HG03175 (cell line): ENCODE measurements around the gene PACS2.

Source experiments
- ATAC-seq: cut with Tn5 transposase; IDR thresholded peaks from one replicate; pipeline ENCODE4 v1.9.1; 2021; ENCODE audit warnings: mild to moderate bottlenecking, moderate library complexity; ENCODE audit not compliant: unreplicated experiment

Gene PACS2

GRCh38 chr14:105384041-105384557 is 69.6 kb downstream of the PACS2 start:
- no peak for ATAC-seq

DNA sequence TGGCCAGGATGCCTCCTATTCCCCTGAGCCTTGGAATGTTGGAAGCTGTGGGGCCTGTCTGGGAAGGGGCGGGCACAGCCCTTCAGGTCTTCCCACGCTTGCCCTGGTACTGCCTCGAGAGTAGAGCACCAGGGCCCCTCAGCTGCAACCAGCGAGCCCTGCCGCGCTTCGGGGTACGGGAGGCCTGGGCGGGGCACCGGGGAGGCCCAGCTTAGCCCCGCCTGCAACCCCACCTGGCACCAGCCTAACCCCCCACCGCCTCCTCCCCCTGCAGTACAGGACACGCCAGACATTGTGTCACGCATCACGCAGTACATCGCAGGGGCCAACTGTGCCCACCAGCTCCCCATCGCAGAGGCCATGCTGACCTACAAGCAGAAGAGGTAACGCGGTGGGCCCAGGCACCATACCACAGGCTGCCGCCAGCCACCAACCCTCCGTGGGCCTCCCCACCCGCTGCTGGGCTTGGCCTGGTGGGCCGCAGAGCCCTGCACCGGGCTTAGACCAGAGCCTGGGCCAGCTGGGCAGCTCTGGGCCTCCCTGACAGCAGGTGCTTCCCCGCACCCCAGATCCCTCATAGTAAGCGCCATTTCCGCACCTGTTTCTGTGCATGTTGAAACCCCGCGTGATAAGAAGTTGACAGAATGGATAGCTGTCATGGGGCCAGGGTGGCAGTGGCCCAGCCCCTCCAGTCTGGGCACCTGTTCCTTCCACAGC is 70.2 kb downstream of the PACS2 start:
- no peak for ATAC-seq

DNA sequence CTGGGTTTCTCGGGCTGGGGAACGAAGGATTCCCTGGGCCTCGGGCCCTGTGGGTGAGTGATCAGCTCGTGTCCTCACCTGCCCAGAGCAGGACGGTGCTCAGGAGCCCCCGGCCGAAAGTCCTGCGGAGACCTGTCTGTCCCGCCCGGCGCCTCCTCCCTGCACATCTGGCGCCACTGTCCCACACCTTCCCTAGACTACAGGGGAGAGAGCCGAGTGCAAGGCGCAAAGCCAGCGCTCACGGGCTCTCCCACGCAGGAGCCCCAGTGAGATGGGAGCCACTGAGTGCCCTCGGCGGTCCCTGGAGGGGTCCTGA is 70.7 kb downstream of the PACS2 start:
- ATAC-seq = no peak

DNA sequence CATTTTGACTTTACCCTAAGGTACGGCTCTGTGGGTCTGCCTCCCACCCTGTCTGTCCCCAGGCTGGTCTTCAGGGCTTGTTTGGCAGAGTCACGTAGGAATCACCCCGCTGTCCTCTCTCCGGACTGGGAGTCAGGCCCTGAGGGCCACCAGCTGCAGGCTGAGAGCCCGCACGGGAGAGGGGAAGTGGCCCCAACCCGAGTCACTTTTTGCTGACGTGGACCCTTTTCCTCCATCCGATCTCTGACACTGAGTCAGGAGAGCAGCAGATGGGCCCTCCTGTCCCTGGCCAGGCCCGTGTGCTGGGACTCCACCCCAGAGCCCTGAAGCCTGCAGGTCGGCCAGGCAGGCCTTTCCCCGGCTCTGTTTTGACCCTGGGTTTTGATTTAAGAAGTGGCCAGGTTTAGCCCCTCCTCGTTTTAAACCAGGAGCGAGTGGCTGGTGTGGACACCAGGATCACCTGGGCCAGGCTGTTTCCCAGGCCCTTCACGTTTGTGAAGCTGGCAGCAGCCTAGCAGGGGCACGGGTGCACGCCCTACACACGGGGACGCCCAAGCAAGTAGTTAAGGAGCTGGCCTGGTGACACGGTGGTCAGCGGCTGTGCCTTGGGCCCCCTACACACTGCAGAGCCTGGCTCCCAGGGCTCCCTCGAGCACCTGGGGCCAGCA is 71.3 kb downstream of the PACS2 start:
- no peak for ATAC-seq

DNA sequence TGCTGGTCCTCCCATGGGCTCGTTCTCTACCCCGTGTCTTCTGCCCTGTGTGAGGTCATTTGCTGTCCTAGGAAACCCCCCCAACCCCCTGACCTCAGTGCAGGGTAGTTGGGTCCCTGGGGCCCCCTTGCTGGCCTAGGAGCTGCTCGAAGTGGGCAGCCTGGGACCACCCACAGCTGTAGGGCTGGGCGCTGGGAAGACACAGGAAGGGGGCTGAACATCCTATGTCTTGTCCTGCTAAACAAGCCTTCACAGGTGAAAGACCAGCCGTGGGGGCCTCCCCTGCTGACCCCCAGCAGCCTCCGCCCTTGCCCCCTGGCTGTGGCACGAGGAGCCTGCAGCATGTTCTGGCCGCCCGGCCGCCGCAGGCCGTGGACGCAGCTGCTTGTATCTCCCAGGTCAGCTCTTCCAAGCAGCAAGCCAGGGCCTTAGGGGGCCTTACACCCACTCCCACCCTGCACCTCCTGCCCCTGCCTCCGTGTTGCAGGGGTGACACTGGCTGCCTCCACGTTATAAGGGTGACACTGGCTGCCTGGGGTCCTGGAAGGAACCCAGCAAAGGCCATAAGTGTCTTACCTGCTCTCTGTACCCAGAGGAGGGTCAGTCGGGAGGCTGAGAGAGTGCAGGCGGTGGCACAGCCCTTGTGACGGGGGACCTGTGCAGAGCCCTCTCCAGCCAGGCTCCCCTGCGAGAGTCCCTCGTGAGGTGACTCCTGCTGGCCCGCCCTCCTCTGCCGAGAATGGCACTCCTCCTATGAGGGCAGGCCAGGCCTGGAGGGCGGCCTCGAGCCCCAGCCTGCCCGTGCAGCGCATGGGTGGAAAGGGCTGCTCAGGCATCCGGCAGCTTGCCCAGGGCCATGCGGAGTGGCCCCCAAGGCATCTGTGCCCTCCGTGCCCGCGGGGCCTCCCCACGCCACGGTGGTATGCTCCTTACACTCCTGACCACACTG is 72.3 kb downstream of the PACS2 start:
- ATAC-seq = no peak

DNA sequence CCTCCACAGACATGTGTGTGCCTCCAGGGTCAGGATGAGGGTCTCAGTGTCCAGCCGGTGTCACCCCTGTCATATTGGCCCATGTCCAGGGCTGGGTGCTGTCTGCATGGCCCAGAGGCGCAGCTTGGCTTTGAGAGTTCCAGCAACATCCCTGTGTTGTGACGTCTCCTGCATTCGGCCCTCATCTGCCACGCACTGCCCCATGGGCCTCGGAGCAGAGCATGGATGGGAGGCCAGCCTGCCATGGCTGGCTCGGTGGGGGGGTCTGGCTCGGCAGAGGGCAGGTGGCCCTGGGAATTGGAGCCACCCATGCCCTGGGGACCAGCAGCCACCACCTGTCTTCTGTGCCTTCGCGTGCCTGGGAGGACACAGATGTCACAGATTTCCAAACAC is 73.0 kb downstream of the PACS2 start:
- no peak for ATAC-seq

GRCh38 chr14:105388110-105388951 is 73.8 kb downstream of the PACS2 start:
- ATAC-seq = no peak

GRCh38 chr14:105388976-105389375 is 74.4 kb downstream of the PACS2 start:
- ATAC-seq = no peak

DNA sequence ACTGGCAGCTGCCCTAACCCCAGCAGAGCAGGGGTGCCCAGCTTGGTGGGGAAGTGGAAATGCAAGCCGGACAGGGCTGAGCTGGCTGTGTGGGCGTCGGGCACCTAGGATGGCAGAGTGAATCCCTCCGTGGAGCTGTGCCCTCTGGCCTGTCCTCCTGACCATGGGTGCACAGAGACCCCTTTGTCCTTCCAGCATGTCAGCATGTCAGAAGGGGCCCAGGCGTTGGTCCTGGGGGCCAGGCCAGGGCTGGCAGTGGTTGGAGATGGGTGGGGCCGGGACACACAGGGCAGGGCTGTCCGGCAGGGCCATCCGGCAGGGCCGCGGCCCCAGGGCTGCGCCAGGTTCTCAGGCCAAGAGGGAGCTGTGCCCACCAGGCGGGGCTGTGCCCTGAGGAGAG is 75.0 kb downstream of the PACS2 start:
- no peak for ATAC-seq

DNA sequence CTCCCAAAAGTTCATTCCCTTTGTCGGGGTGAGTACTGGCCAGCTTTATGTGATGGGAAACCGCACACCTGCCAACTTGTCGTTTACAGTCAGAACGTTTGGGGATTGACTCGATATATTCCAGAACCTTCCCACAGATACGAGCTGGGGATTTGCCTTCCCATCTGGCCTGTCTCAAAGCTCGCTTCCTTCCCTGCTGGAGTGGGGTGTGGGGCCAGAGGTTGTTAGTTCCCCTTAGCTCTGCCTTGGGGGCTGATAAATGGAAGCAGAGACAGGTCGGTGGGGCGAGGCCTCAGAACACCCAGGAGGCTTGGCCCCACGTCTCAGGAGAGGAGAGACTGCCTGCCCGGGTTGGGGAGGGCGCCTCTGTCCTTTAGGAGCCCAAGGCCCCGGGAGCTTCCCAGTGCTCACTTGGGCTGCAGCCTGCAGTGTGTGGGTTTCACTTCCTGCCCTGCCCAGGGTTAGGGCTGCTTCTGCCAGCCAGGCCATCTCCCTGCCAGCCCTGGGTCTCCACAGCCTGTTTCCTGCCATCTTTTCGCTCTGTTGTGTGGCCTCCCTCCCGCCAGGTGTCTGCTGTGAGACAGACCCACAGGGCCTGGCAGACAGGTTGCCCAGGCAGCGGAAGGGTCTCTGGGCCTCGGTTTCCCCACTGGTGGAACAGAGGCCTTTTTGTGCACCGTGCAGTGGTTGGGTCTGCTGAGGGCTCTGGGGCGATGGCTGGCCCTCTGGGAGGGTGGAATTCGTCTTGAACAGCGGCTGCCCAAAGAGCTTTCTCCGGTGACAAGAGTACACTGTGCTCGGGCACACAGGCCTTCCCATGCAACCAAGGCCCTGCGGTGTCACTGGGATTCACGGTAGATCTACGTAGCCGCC is 75.7 kb downstream of the PACS2 start:
- ATAC-seq = no peak

DNA sequence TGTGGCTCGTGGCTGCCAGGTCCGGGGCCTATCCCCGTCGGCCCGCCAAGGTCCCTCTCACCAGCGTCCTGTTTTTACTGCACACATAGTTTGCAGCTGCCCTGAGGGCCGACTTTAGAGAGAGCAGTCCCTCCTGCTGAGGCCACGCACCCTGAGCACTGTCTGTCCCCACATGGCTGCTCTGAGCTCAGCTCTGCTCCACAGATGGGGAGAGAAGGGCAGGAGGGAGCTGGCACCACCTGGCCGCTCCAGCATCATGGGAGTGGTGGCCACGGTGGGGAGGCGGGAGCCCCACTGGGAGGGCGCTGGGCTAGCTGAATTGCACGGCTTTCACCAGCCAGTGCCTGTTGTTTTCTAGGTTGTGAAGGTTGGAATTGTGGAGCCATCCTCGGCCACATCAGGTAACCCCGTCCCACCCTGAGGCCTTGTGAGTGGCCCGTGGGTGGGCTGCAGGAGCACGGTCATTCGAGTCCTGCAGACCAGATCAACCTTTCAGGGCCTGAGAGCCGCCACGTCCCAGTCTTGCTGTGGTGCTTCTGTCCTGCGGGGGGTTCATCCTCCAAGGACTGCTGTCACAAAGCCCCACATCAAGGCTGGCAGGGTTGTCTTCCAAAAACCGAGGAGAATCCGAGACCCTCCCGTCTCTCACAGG is 76.4 kb downstream of the PACS2 start:
- ATAC-seq = no peak

DNA sequence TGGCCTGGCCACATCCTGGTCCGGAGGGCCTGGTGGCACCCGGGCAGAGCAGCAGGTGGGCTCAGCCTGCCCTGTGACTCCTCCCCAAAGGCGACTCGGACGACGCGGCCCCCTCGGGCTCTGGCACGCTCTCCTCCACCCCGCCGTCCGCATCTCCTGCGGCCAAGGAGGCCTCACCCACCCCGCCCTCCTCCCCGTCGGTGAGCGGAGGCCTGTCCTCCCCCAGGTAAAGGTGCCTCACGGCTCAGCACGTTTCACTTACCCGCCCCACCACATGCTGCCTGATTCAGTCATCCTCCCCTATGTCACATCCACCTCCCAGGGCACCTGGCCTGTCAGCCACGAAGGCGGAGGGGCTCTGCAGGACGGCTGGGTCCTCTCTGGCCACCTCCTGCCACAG is 77.0 kb downstream of the PACS2 start:
- no peak for ATAC-seq

DNA sequence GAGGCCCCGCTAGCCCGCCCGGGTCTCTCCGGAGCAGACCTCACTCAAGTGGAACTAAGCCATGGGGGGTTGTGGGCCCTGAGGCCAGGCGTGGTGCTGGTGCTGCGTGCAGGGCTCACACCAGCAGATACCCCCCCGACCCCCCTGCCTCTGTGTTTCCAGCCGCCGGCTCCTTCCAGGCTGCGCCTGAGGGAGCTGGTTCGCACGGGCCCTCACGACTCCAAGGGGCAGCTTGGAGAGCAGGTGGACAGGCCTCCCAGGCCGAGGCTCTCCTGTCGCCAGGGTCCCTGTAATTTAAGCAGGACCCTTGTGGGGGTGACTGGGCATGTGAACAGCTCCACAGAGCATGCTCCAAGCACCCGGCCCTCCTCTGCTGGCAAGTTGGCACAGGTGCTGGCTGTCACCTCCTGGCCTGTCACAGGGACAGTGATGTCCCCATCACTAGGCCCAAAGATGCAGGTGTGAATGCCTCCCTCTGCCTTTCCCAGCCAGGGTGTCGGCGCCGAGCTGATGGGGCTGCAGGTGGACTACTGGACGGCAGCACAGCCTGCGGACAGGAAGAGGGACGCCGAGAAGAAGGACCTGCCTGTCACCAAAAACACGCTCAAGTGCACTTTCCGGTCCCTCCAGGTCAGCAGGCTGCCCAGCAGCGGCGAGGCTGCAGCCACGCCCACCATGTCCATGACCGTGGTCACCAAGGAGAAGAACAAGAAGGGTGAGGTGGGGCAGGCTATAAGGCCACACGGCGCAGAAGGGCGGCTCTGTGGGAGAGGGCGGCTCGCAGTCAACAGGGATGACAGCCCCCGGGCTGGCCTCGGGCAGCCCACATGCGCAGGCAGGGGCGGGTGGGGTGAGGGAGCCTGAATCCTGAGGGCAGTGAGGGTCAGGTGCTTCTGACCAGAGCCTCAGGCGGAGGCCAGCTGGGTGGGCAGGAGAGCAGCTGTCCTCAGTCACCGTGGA is 77.9 kb downstream of the PACS2 start:
- ATAC-seq = no peak

DNA sequence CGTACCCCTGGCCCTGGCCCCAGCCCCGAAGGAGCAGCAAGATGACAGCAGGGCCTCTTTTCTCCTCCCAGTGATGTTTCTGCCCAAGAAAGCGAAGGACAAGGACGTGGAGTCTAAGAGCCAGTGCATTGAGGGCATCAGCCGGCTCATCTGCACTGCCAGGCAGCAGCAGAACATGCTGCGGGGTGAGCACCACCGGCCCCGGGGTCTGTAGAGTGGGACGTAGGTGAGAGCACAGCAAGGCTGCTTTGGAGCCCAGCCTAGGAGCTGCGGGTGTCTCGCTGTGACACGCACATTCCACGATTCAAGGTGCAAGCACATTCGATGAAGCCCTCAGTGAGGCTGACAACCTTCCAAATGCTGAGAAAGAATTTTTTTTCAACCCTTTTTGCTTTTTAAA is 78.6 kb downstream of the PACS2 start:
- no peak for ATAC-seq

DNA sequence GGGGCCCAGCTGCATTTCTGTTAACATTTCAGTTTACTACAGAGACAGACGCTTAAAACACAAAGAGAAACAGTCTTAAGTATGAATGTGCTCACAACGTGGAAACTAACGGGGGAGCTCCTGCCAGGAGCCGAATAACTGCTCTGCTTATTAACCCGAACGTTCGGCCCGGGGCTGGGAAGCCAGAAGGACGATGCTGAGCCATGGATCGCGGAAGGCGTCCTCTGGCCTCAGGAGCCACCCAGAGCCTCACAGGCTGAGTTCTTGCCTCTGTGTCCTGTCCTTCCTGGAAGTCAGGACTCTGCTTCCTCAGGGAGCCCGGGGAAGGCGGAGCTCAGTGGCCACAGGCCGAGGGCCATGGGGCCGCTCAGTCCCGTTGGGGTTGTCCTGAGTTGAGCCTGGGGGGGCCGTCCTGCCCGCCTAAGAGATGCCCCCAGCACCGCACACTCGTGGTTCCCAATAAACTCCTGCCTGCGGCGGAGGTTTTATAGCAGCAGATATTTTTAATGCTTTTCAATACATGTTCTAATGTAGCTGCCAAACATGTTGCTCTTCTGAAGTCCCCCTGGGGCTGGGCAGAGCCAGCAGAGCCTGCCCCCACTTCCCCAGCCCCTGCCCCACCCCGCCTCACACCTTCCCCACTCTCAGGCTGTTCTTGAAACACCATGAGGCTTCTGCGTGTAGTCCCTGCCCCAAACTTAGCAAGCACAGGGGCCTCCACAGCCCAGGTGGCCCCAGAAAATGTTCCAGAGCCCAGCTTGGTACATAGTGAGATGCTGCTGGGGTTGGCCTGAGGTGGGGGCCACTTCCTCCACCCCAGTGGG is 80.4 kb downstream of the PACS2 start:
- ATAC-seq = no peak

DNA sequence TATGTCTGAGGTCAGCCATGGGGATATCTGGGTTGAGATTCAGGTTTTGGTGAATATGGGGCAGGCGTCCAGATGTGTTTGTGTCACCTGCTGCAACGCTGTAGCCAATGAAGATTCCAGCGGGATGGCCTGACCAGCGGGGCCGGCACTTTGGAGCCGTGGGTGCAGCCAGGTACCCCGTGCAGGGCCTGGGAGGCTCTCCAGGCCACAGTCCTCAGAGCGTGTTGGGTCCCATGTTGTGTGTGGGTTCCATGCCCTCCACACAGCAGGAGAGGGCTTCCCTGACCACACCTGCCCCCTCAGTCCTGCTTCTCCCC is 80.9 kb downstream of the PACS2 start:
- ATAC-seq = no peak

- no peak for ATAC-seq
These were observed 82.9 kb downstream of the PACS2 start for GRCh38 chr14:105397350-105397931.
